Right atrium auricular region (tissue), 2 donors: ENCODE measurements around the gene PKP2. TPM values are rescaled to one million over a fixed set of nuclear protein-coding genes. Genes with fewer than 3 reads are reported as not detected.

ENCODE experiments used
- DNase-seq: peaks from one replicate; pipeline ENCODE4 v3.0.0-alpha.2; 2019; ENCODE audit warnings: low spot score
- H3K27ac ChIP-seq, 2 donors: fragments of 200-600 bp; sonication (generic); 1 replicate in 1 of 2; 2 replicates in 1 of 2; pipeline ENCODE4 v1.5.1; 2016 to 2019
- H3K27me3 ChIP-seq, 2 donors: fragments of 200-600 bp; sonication (generic); one replicate each; pipeline versions ENCODE4 v1.5.1 to v1.6.0; 2017 to 2019
- H3K36me3 ChIP-seq: fragments of 200-600 bp; sonication (generic); one replicate; pipeline ENCODE4 v1.5.1; 2016
- H3K4me1 ChIP-seq, 2 donors: fragments of 200-600 bp; sonication (generic); one replicate each; pipeline versions ENCODE4 v1.5.1 to v1.6.0; 2017 to 2019
- H3K4me3 ChIP-seq, 2 donors: fragments of 200-600 bp; sonication (generic); 1 replicate in 1 of 2; 2 replicates in 1 of 2; pipeline ENCODE4 v1.5.1; 2017 to 2019; ENCODE audit warnings: mild to moderate bottlenecking in 1 of 2, moderate library complexity in 1 of 2
- H3K9me3 ChIP-seq, 2 donors: fragments of 200-600 bp; sonication (generic); one replicate each; pipeline ENCODE4 v1.5.1; 2019
- CTCF ChIP-seq, 2 donors: fragments of 200-600 bp; sonication (generic); IDR thresholded peaks; one replicate each; pipeline ENCODE4 v1.5.1; 2019; ENCODE audit warnings: antibody characterized with exemption in 2 of 2
- total RNA-seq, 2 donors: library from RNA; depleted of rRNA; stranded (reverse); fragments of >200 nt; gene quantifications; one replicate each; pipeline ENCODE4 v1.1.0, GENCODE V29; 2016

The PKP2 gene
- total RNA-seq, 2 donors from 2014 or later = 195 to 271 TPM

- H3K4me1 ChIP-seq = peaks cover 0 to 20% of the 10 kb centered on the region in 2 donors
- DNase-seq = no peak
- peaks cover 16% of the 10 kb centered on the region for H3K36me3 ChIP-seq
- H3K9me3 ChIP-seq = no peaks in the 10 kb centered on the region
- peak overlapping the region in 1 of 2 donors; percentile 97 for H3K27ac ChIP-seq
- no peak for TF ChIP-seq CTCF (IDR thresholded peaks at IDR 0.05)
- no peaks in the 10 kb centered on the region for H3K27me3 ChIP-seq
- no peak overlapping the region for H3K4me3 ChIP-seq
These were observed 140.0 kb downstream of the PKP2 start for GRCh38 chr12:32756476-32757066.

- peaks cover 21% of the 10 kb centered on the region for H3K36me3 ChIP-seq
- DNase-seq = peak; percentile 96
These were observed 140.7 kb downstream of the PKP2 start, which contains the start of gene YARS2 for GRCh38 chr12:32755654-32756475. YARS2 (minus strand) TSS chr12:32755897; CDS start chr12:32755874, 23 bp downstream.

GRCh38 chr12:32755051-32755653 is 141.4 kb downstream of the PKP2 start:
- Histone ChIP-seq H3K27me3 (no peaks in the 10 kb centered on the region), H3K27ac (peak overlapping the region; percentile 89 to 97), H3K4me1 (peaks cover 0 to 20% of the 10 kb centered on the region in 2 donors), H3K4me3 (peak overlapping the region; percentile 78 to 94), H3K9me3 (no peaks in the 10 kb centered on the region), H3K36me3 (peaks cover 28% of the 10 kb centered on the region)
- peak; percentile 67 for DNase-seq
- TF ChIP-seq CTCF (IDR thresholded peaks at IDR 0.05) = peak; percentile 34 to 79

More at GRCh38 chr12:32755654-32756475, 140.7 kb downstream of the PKP2 start, which contains the start of gene YARS2:
- Histone ChIP-seq H3K9me3 (no peaks in the 10 kb centered on the region), H3K4me1 (peaks cover 0 to 20% of the 10 kb centered on the region in 2 donors), H3K27ac (peak within 1 kb of the TSS; percentile 89 to 97), H3K27me3 (no peaks in the 10 kb centered on the region), H3K4me3 (peak within 1 kb of the TSS; percentile 78 to 94)
- TF ChIP-seq CTCF (IDR thresholded peaks at IDR 0.05) = peak; percentile 67 to 86

GRCh38 chr12:32754111-32754510 is 142.5 kb downstream of the PKP2 start:
- peaks cover under 1 to 20% of the 10 kb centered on the region in 2 donors for H3K4me1 ChIP-seq
- no peak overlapping the region for H3K27ac ChIP-seq
- H3K27me3 ChIP-seq = no peaks in the 10 kb centered on the region
- no peak for TF ChIP-seq CTCF (IDR thresholded peaks at IDR 0.05)
- H3K4me3 ChIP-seq = peak overlapping the region in 1 of 2 donors; percentile 94
- H3K9me3 ChIP-seq = no peaks in the 10 kb centered on the region
- peaks cover 39% of the 10 kb centered on the region for H3K36me3 ChIP-seq
- DNase-seq = no peak

- H3K4me3 ChIP-seq = no peak overlapping the region
- no peak for TF ChIP-seq CTCF (IDR thresholded peaks at IDR 0.05)
These were observed 143.0 kb downstream of the PKP2 start for GRCh38 chr12:32753605-32754004.

More at GRCh38 chr12:32753605-32754004, 143.0 kb downstream of the PKP2 start:
- Histone ChIP-seq H3K27me3 (no peaks in the 10 kb centered on the region), H3K9me3 (no peaks in the 10 kb centered on the region), H3K4me1 (peaks cover 2 to 20% of the 10 kb centered on the region in 2 donors), H3K36me3 (peaks cover 44% of the 10 kb centered on the region), H3K27ac (no peak overlapping the region)
- no peak for DNase-seq
